Suppressor macrophage treated with lipopolysaccharide for 1 hour (primary cell): ENCODE measurements around the gene TMEM108.

ENCODE experiments used
- DNase-seq, 3 donors: peaks; one replicate each; pipeline ENCODE4 v3.0.0-alpha.2; 2020 to 2022

Gene TMEM108

GRCh38 chr3:133364704-133365103 is 326.5 kb downstream of the TMEM108 start:
- no peak for DNase-seq

DNA sequence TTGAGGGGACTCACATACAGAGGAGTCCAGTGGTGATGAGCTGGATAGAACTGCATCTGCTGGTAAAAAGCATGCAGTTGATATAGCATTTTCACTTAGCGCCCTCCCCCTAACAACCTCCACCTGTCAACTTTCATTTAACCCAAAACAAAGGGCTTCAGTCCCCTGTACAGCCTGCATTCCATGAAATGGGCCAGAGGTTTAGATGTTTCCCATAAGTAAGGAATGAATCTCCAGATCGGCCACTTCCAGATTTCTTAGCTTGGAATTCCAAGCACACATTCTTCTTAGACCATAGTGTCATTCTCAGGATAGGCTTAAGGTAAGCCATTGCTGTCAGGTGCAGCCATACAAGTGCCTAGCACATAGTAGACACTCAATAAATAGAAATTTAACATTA is 328.7 kb downstream of the TMEM108 start:
- DNase-seq: no peak

DNA sequence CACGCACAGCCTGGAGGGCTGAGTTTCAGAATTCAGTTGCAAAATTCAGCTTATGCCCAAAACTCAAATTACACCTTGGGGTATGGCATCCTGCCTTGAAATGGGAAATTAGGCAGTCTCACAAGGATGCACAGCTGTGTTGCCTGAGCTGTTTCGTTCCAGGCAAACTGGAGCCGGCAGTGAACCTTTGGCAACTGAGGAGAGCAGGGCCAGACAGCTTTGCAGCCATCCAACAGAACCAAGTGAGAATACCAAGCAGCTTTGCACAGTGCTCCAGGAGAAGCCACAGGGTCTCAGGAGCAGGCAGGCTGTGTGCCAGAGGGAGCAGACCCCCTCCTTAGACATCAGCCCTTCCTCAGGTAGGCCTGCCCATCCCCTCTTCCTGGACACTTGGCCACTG is 329.2 kb downstream of the TMEM108 start:
- DNase-seq: no peak

GRCh38 chr3:133367956-133368355 is 329.8 kb downstream of the TMEM108 start:
- no peak for DNase-seq

DNA sequence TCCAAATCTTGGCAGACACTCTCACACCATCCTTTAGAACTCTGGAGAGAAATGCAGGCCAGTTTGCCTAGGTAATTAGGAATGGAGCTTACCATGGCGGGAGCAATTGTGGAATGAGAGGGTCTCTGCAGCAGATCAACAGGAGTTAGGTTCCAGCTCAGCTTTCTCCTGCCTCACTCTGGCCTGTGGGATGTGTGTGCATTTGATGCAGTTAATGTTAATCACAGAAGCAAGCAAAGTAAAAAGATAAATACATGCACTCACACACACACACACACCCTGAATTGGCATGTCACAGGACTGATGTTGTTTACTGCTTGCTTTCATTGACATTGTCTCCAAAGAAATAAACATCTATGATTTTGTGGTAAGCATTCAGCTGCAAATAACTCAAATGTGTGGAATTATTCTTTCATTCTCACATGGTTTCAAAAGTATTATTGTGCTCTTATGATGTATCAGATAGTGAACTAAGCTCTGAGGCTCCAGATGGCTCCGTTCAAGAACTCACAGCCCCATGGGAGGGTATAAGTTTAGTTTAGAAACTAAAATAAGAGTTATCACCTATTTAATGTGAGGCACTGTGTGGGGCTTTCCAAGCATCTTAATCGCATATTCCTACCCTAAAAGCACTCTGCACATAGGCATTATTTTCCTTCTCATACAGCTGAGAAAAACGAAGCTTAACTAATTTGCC is 330.3 kb downstream of the TMEM108 start:
- DNase-seq: no peak

DNA sequence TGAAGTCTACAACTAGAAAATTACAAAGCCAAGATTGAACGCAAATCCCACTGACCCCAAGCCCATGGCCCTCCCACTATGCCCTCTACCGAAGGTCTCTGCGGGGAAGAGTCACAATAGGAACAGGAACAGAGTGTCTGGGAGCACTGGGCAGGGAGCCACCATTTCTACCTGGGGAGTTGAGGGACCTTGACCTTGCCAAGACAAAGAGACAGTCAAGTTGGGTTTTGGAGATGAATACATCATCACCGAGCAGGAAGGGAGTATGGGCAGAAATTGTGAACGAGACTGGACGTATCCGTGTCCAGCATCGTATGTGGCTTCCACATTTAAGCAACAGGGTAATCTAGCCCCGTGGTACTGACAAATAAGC is 330.9 kb downstream of the TMEM108 start:
- no peak for DNase-seq

- DNase-seq: no peak
Measured at GRCh38 chr3:133371181-133371580, 333.0 kb downstream of the TMEM108 start.

GRCh38 chr3:133371676-133372075 is 333.5 kb downstream of the TMEM108 start:
- no peak for DNase-seq

DNA sequence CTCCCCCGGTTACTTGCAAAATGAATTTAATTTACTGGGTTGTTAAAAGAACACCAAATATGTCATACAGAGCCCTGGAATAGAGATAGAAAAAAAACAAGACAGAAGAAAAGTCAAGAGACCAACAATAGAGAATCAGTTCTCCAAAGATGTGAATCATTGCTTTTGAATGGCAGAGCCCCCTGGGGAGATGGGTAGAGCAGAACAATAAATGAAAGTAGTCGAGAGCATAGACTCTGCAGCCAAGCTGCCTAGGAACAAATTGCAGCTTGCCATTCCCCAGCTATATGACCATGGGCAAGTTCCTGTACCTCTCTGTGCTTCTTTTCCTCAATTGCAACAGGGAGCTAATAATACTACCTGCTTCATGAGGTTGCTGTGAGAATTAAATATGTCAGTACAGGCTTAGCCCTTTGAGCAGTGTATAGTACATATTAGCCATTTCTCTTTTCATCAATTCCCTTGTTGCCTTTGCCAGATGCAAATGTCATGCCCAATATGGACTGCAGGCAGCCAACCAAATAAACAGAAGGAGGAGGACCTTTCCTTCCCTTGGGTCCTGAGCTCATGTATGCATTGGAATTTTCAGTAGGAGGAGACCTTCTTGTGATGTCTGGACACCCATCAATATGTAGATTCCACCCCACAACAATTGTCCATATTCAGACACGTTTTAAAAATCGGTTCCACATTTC is 336.7 kb downstream of the TMEM108 start:
- no peak for DNase-seq

DNA sequence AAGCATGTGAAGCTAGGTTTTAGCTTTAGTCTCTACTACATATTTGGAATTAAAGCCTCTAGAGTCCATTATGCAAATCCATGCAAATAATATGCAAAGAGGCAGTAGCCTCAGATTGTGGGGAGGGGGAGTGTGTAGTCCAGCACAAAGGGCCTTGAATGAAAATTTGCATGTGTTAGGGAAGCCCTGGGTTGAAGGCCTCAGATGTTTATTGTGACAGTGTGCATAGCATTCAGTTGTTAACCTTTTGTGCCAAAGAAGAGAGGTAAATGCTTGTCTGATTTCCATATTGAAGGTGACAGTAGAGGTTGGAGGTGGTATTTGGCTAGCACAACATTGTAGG is 337.2 kb downstream of the TMEM108 start:
- no peak for DNase-seq

DNA sequence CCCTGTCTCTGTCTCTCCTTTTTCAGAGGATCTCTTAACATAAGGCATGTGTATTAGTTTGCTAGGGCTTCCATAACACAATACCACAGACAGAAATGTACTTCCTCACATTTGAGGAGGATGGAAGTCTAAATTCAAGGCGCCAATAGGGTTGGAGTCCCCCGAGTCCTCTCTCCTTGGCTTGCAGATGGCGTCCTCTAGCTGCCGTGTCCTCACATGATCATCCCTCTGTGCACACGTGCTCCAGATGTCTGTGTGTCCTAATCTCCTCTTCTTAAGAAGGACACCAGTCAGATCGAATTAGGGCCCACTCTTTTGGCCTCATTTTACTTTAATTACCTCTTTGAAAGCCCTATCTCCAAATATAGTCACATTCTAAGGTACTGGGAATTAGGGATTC is 338.6 kb downstream of the TMEM108 start:
- no peak for DNase-seq

GRCh38 chr3:133377396-133377795 is 339.2 kb downstream of the TMEM108 start:
- DNase-seq: peak; percentile 34 to 43 (median 39)

- DNase-seq: no peak
Measured at GRCh38 chr3:133379926-133380325, 341.7 kb downstream of the TMEM108 start.

GRCh38 chr3:133380481-133381225 is 342.5 kb downstream of the TMEM108 start:
- DNase-seq: no peak

DNA sequence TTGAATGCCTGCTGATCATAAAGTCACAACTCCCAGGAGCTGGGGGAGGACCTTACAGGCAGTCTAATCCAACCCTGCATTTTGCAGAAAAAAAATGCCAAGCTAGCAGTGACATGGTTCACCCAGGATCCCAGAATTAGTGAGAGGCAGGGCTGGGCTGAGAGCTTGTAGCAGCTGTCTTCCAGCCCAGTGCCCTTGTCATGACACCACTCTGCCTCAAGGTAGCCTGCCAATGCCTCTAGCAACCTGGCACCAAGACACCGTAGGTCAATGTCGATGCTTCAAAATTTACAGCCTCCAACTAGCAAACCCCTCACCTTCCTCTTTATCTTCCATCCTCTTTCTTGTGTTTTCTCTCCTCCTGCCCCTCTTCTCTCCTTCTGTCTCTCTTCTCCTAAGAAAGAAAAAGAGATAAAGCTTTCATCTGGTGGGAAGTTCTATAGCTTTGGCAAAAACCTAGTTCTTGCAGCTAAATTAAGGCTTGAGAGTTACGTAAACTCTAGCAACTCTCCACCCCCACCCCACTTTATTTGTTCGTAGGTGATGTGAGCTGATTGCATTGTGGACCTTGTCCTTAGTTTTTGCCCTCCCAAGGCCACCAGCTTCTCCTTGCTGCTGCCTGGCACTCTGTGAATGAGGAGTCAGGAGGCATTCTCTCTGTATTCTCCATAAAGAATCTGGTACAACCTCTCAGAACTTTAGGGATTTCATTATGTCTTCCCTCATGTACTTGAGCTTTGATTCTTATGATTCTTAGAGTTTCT is 343.3 kb downstream of the TMEM108 start:
- no peak for DNase-seq

DNA sequence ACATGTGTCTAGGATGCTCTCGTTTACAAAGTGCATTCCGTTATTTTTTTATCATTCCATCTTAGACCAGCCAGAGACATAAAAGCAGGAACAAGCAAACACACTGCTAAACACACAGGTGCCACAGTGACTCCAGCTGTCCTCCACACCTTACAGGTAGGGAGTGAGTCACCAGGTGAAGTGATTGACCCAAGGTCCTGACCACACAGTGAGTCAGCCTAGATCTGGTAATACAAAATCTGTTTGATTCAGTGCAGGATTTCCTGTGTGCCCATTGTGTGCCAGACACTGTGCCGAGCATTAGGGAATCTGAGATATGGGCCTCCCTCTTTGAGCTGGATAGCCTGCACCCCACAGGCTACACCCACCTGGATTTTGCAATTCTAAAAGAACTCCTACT is 345.0 kb downstream of the TMEM108 start:
- DNase-seq: no peak

GRCh38 chr3:133383741-133384140 is 345.6 kb downstream of the TMEM108 start:
- DNase-seq: no peak

DNA sequence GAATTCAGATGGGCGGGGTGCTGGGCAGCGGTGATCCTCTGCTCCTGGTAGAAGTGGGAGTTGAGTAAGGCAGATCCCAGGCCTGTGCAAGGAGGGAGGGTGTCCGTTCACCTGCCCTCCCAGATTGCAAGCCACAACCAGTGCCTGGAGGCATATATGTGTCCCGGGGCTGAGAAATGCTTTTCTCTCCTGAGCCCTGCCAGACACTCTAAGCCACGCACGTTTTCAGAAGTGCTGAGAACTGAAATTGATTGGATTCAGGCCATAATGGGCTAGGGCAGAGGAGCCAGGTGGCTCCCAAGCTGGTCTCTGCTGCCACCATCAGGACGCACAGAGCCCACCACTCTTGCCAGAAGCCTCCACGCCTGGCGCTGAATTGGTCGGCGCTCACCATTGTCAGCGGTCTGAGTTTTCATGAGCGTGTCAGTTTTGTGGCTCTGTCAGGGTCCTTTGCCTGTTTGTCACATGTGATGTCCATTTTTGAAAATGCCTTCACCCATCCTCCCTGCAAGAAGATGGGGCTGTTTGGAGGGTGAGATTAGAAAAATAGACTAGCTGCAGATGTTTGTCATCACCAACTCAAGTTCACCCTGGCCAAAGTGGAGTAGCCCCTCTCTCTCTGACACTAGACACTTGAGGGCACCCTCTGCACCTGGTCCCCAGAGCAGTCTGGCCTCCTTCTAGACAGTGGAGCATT is 346.3 kb downstream of the TMEM108 start:
- DNase-seq: peak; percentile 15 to 48 (median 19)

GRCh38 chr3:133386876-133387275 is 348.7 kb downstream of the TMEM108 start:
- no peak for DNase-seq

DNA sequence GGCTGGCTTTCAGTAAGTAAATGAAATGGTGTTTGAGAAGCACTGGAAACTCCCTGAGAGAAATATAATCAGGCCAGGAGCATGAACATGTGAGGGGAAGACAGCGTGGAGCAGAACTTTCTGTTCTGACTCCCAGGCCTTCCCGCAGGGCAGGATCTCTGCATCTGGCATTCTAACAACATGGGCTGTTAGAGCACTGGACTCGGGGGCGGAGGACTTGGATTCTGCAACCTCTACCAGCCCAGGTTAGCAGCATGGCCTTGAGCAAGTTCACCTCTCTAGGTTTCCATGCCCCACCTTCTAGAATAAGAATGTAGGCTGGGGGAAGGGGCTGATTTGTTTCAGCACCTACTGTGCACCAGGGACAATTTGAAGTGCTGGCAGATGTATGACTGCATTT is 349.1 kb downstream of the TMEM108 start:
- DNase-seq: no peak

- DNase-seq: no peak
Measured at GRCh38 chr3:133388696-133389395, 350.7 kb downstream of the TMEM108 start.

DNA sequence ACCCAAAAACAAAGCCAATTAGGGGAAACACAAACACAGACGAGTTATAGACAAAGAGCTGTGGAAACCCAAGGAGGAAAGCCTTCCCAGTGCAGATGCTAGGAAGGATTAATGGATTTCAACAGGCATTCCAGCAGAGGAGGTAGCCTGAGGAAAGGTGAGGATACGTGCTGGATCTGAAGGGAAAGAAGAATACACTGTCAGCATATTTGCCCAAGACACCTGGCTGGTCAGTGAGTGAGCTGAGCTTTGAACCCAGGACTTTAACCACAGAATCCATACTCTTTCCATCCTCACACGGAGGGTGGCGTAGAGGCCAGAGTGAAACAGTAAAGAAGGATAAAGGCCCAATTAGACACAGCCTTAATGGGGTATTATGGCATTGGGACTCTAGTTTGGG is 352.5 kb downstream of the TMEM108 start:
- DNase-seq: no peak
